SK-N-SH treated with all-trans-retinoic acid at 6 μM for 48 hours (cell line): Measurements from ENCODE around the gene ADCY9.

Experiments used
- ATAC-seq: fragments of 200-7000 bp; cut with Tn5 transposase; 3 replicates; pipeline ENCODE4 v1.9.1; 2020; ENCODE audit warnings: mild to moderate bottlenecking, moderate library complexity
- ARNTL ChIP-seq: fragments of 450-650 bp; formaldehyde crosslinking; IDR thresholded peaks from 2 replicates; pipeline ENCODE4 v1.5.0; 2020; ENCODE audit warnings: low read depth, mild to moderate bottlenecking, moderate library complexity, borderline replicate concordance
- BACH2 ChIP-seq: fragments of 250-450 bp; sonication (Bioruptor Pico); IDR thresholded peaks from 2 replicates; pipeline ENCODE4 v1.9.0; 2021; ENCODE audit warnings: mild to moderate bottlenecking, borderline replicate concordance
- CSDC2 ChIP-seq: fragments of 250-450 bp; sonication (Bioruptor Pico); IDR thresholded peaks from 2 replicates; pipeline ENCODE4 v1.5.0; 2020; ENCODE audit warnings: mild to moderate bottlenecking, moderate library complexity
- GLIS3 ChIP-seq: fragments of 250-450 bp; sonication (Bioruptor Pico); IDR thresholded peaks from 2 replicates; pipeline ENCODE4 v1.5.0; 2020; ENCODE audit warnings: mild to moderate bottlenecking, moderate library complexity
- ISL1 ChIP-seq: fragments of 250-450 bp; sonication (Bioruptor Pico); IDR thresholded peaks from 2 replicates; pipeline ENCODE4 v2.1.2; 2022; ENCODE audit warnings: mild to moderate bottlenecking, moderate library complexity
- OSR1 ChIP-seq: fragments of 250-450 bp; sonication (Bioruptor Pico); IDR thresholded peaks from 2 replicates; pipeline ENCODE4 v1.8.0; 2022; ENCODE audit warnings: moderate library complexity, mild to moderate bottlenecking, inconsistent platforms
- PATZ1 ChIP-seq: fragments of 250-450 bp; sonication (Bioruptor Pico); IDR thresholded peaks from 2 replicates; pipeline ENCODE4 v1.8.0; 2020; ENCODE audit warnings: mild to moderate bottlenecking, moderate library complexity, borderline replicate concordance
- PPARA ChIP-seq: fragments of 250-450 bp; sonication (Bioruptor Pico); IDR thresholded peaks from 2 replicates; pipeline ENCODE4 v1.5.0; 2020; ENCODE audit warnings: mild to moderate bottlenecking, borderline replicate concordance
- RARB ChIP-seq: fragments of 250-450 bp; sonication (Bioruptor Pico); IDR thresholded peaks from 2 replicates; pipeline ENCODE4 v1.8.0; 2021; ENCODE audit warnings: mild to moderate bottlenecking, moderate library complexity
- SNAI2 ChIP-seq: fragments of 250-450 bp; sonication (Bioruptor Pico); IDR thresholded peaks from 2 replicates; pipeline ENCODE4 v1.5.0; 2020; ENCODE audit warnings: mild to moderate bottlenecking, moderate library complexity
- TCF4 ChIP-seq: fragments of 250-450 bp; sonication (Bioruptor Pico); IDR thresholded peaks from 2 replicates; pipeline ENCODE4 v1.8.0; 2021; ENCODE audit warnings: mild to moderate bottlenecking, moderate library complexity, borderline replicate concordance
- TOX ChIP-seq: fragments of 250-450 bp; sonication (Bioruptor Pico); IDR thresholded peaks from 2 replicates; pipeline ENCODE4 v1.8.0; 2021; ENCODE audit warnings: mild to moderate bottlenecking, moderate library complexity, borderline replicate concordance
- TSHZ2 ChIP-seq: fragments of 250-450 bp; sonication (Bioruptor Pico); IDR thresholded peaks from 2 replicates; pipeline ENCODE4 v1.5.0; 2020; ENCODE audit warnings: mild to moderate bottlenecking, moderate library complexity
- ZC3H10 ChIP-seq: fragments of 250-450 bp; sonication (Bioruptor Pico); IDR thresholded peaks from 2 replicates; pipeline ENCODE4 v1.5.1; 2021; ENCODE audit warnings: mild to moderate bottlenecking, moderate library complexity
- ZFP3 ChIP-seq: fragments of 250-450 bp; sonication (Bioruptor Pico); IDR thresholded peaks from 2 replicates; pipeline ENCODE4 v1.5.0; 2020; ENCODE audit warnings: mild to moderate bottlenecking, moderate library complexity
- ZFP30 ChIP-seq: fragments of 450-650 bp; formaldehyde crosslinking; IDR thresholded peaks from 2 replicates; pipeline ENCODE4 v1.5.0; 2022; ENCODE audit warnings: mild to moderate bottlenecking, moderate library complexity
- ZNF565 ChIP-seq: fragments of 450-650 bp; formaldehyde crosslinking; conservative IDR thresholded peaks from 2 replicates; pipeline ENCODE4 v1.5.0; 2020; ENCODE audit warnings: low read depth, mild to moderate bottlenecking, moderate library complexity
- ZNF70 ChIP-seq: fragments of 450-650 bp; formaldehyde crosslinking; IDR thresholded peaks from 2 replicates; pipeline ENCODE4 v1.5.0; 2020; ENCODE audit warnings: mild to moderate bottlenecking, moderate library complexity
- ZNF8 ChIP-seq: fragments of 450-650 bp; formaldehyde crosslinking; IDR thresholded peaks from 2 replicates; pipeline ENCODE4 v1.5.0; 2020; ENCODE audit warnings: mild to moderate bottlenecking, moderate library complexity
- TF ChIP-seq, protein P1 (sequence below): fragments of 250-450 bp; sonication (Bioruptor Pico); IDR thresholded peaks from 2 replicates; pipeline ENCODE4 v1.8.0; 2021; ENCODE audit warnings: low read depth, mild to moderate bottlenecking, moderate library complexity, borderline replicate concordance
- TF ChIP-seq, protein P2 (sequence below): fragments of 250-450 bp; sonication (Bioruptor Pico); IDR thresholded peaks from 2 replicates; pipeline ENCODE4 v1.5.1; 2021; ENCODE audit warnings: mild to moderate bottlenecking, moderate library complexity
- TF ChIP-seq, protein P3 (sequence below): fragments of 250-450 bp; sonication (Bioruptor Pico); IDR thresholded peaks from 2 replicates; pipeline ENCODE4 v1.5.1; 2020; ENCODE audit warnings: low read depth, mild to moderate bottlenecking, moderate library complexity

ADCY9 gene

GRCh38 chr16:4101421-4102219 is 14.6 kb downstream of the ADCY9 start:
- ATAC-seq, result no peak
- TF ChIP-seq GLIS3 (CRISPR knock-in tag), result no peak
- TF ChIP-seq CSDC2, result no peak
- TF ChIP-seq ARNTL (CRISPR knock-in tag), result no peak
- TF ChIP-seq BACH2 (CRISPR knock-in tag), result no peak
- no peak for TF ChIP-seq ZNF565 (CRISPR knock-in tag)
- TF ChIP-seq TOX (CRISPR knock-in tag), result no peak
- TF ChIP-seq SNAI2 (CRISPR knock-in tag), result no peak
- no peak for TF ChIP-seq OSR1 (CRISPR knock-in tag)

DNA sequence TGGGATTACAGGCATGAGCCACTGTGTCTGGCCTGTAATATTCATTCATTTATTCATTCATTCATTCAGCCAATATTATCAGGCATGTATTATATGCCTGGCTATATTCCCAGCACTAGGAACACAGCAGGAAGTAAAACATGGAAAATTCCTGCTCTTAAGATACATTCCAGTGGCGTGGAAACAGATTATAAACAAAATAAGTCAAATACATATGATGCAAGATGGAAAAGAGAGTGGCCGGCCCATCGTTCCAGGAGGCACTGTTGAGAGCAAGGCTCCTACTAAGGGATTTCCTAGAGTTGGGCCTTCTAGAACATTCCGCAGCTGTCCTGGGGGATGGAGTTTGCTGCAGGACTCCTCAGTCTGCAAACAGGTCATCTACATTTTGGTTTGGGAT is 17.7 kb downstream of the ADCY9 start:
- TF ChIP-seq RARB (CRISPR knock-in tag) (no peak), ZFP3 (CRISPR knock-in tag) (no peak), ZNF8 (CRISPR knock-in tag) (no peak), PPARA (no peak), ISL1 (CRISPR knock-in tag) (no peak), ZNF565 (CRISPR knock-in tag) (no peak), BACH2 (CRISPR knock-in tag) (no peak), ZNF70 (CRISPR knock-in tag) (no peak), TSHZ2 (no peak), CSDC2 (no peak), ZFP30 (CRISPR knock-in tag) (no peak)
- TF ChIP-seq, protein P1, sequence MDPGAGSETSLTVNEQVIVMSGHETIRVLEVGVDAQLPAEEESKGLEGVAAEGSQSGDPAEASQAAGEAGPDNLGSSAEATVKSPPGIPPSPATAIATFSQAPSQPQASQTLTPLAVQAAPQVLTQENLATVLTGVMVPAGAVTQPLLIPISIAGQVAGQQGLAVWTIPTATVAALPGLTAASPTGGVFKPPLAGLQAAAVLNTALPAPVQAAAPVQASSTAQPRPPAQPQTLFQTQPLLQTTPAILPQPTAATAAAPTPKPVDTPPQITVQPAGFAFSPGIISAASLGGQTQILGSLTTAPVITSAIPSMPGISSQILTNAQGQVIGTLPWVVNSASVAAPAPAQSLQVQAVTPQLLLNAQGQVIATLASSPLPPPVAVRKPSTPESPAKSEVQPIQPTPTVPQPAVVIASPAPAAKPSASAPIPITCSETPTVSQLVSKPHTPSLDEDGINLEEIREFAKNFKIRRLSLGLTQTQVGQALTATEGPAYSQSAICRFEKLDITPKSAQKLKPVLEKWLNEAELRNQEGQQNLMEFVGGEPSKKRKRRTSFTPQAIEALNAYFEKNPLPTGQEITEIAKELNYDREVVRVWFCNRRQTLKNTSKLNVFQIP (CRISPR knock-in tag), result no peak
- TF ChIP-seq, protein P2, sequence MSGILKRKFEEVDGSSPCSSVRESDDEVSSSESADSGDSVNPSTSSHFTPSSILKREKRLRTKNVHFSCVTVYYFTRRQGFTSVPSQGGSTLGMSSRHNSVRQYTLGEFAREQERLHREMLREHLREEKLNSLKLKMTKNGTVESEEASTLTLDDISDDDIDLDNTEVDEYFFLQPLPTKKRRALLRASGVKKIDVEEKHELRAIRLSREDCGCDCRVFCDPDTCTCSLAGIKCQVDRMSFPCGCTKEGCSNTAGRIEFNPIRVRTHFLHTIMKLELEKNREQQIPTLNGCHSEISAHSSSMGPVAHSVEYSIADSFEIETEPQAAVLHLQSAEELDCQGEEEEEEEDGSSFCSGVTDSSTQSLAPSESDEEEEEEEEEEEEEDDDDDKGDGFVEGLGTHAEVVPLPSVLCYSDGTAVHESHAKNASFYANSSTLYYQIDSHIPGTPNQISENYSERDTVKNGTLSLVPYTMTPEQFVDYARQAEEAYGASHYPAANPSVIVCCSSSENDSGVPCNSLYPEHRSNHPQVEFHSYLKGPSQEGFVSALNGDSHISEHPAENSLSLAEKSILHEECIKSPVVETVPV (CRISPR knock-in tag), result no peak
- ATAC-seq, result no peak

- ATAC-seq, result no peak; the same call in 1 of the 3 replicates
- TF ChIP-seq GLIS3 (CRISPR knock-in tag), result no peak
- no peak for TF ChIP-seq OSR1 (CRISPR knock-in tag)
- TF ChIP-seq, all 23 proteins: peak for 0
Observed at GRCh38 chr16:4097826-4098240, 18.4 kb downstream of the ADCY9 start.

- TF ChIP-seq PPARA (no peak), ISL1 (CRISPR knock-in tag) (no peak), OSR1 (CRISPR knock-in tag) (no peak), TCF4 (CRISPR knock-in tag) (no peak), GLIS3 (CRISPR knock-in tag) (no peak), PATZ1 (no peak), ZFP30 (CRISPR knock-in tag) (no peak), BACH2 (CRISPR knock-in tag) (no peak), ZNF565 (CRISPR knock-in tag) (no peak), CSDC2 (no peak), ZNF70 (CRISPR knock-in tag) (no peak), ZFP3 (CRISPR knock-in tag) (no peak), ZC3H10 (CRISPR knock-in tag) (no peak)
- TF ChIP-seq, protein P3, sequence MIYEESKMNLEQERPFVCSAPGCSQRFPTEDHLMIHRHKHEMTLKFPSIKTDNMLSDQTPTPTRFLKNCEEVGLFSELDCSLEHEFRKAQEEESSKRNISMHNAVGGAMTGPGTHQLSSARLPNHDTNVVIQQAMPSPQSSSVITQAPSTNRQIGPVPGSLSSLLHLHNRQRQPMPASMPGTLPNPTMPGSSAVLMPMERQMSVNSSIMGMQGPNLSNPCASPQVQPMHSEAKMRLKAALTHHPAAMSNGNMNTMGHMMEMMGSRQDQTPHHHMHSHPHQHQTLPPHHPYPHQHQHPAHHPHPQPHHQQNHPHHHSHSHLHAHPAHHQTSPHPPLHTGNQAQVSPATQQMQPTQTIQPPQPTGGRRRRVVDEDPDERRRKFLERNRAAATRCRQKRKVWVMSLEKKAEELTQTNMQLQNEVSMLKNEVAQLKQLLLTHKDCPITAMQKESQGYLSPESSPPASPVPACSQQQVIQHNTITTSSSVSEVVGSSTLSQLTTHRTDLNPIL (CRISPR knock-in tag), result no peak
- TF ChIP-seq, protein P2 (CRISPR knock-in tag), result no peak
- TF ChIP-seq, protein P1 (CRISPR knock-in tag), result no peak
- no peak for ATAC-seq
Observed at GRCh38 chr16:4096509-4096908, 19.7 kb downstream of the ADCY9 start.
